PC-9 (cell line): ENCODE results near the gene EGF. TPM values are rescaled to one million over a fixed set of nuclear protein-coding genes. Genes with fewer than 3 reads are reported as not detected.

Experiments
- BruUV-seq: library from RNA; stranded (reverse); fragments of 400-500 nt; replicated peaks from 2 replicates; lab custom pipeline; 2021; lab: Mats Ljungman, UMichigan
- CTCF ChIA-PET: fragments of 300-600 bp; sonication (Branson Sonifier 250); formaldehyde crosslinking; loops from one replicate; lab custom pipeline; 2022; ENCODE audit warnings: antibody characterized with exemption; lab: Charles Lee
- POLR2A ChIA-PET: fragments of 300-600 bp; sonication (Branson Sonifier 250); formaldehyde crosslinking; loops from one replicate; lab custom pipeline; 2022; ENCODE audit warnings: antibody characterized with exemption; ENCODE audit not compliant: unreplicated experiment; lab: Charles Lee
- DNase-seq, 2 experiments: peaks; one replicate each; pipeline versions ENCODE4 v3.0.0 to v3.0.0-alpha.2; 2015 to 2022; ENCODE audit warnings: mixed read lengths in 1 of 2
- H2AFZ ChIP-seq: fragments of 200-600 bp; sonication (generic); 2 replicates; pipeline ENCODE4 v1.8.1; 2017; ENCODE audit warnings: antibody characterized with exemption
- H3F3A ChIP-seq: fragments of 200-600 bp; sonication (generic); 2 replicates; pipeline ENCODE4 v1.8.1; 2017; ENCODE audit warnings: antibody characterized with exemption, mild to moderate bottlenecking, low read depth; ENCODE audit not compliant: insufficient read depth
- H3K27ac ChIP-seq: fragments of 200-600 bp; sonication (generic); 2 replicates; pipeline ENCODE4 v1.6.1; 2016; ENCODE audit warnings: mixed run types
- H3K27me3 ChIP-seq: fragments of 200-600 bp; sonication (generic); 2 replicates; pipeline ENCODE4 v1.6.1; 2016; ENCODE audit warnings: low read depth, mixed run types; ENCODE audit not compliant: insufficient read depth
- H3K36me3 ChIP-seq: fragments of 200-600 bp; sonication (generic); 2 replicates; pipeline ENCODE4 v1.6.1; 2016; ENCODE audit warnings: low read depth, mixed run types
- H3K4me1 ChIP-seq: fragments of 200-600 bp; sonication (generic); replicated peaks from 2 replicates; pipeline ENCODE4 v1.6.1; 2016; ENCODE audit warnings: mixed run types; ENCODE audit not compliant: insufficient read depth
- H3K4me2 ChIP-seq: fragments of 200-600 bp; sonication (generic); 2 replicates; pipeline ENCODE4 v1.6.1; 2017; ENCODE audit warnings: mixed run types
- H3K4me3 ChIP-seq: fragments of 200-600 bp; sonication (generic); 2 replicates; pipeline ENCODE4 v1.6.1; 2016; ENCODE audit warnings: mixed run types
- H3K79me2 ChIP-seq: fragments of 200-600 bp; sonication (generic); 2 replicates; pipeline ENCODE4 v1.6.1; 2017; ENCODE audit warnings: low read depth, mixed run types
- H3K9me2 ChIP-seq: fragments of 200-600 bp; sonication (generic); 2 replicates; pipeline ENCODE4 v1.8.1; 2017; ENCODE audit warnings: mild to moderate bottlenecking; ENCODE audit not compliant: insufficient read depth
- H3K9me3 ChIP-seq: fragments of 200-600 bp; sonication (generic); 2 replicates; pipeline ENCODE4 v1.8.1; 2016; ENCODE audit warnings: low read depth; ENCODE audit not compliant: insufficient read depth
- H4K20me1 ChIP-seq: fragments of 200-600 bp; sonication (generic); 2 replicates; pipeline ENCODE4 v1.8.1; 2017; ENCODE audit not compliant: insufficient read depth
- CTCF ChIP-seq: fragments of 200-600 bp; sonication (generic); conservative IDR thresholded peaks from 2 replicates; pipeline ENCODE4 v1.6.1; 2017; ENCODE audit warnings: mixed run types, antibody characterized with exemption, mild to moderate bottlenecking, moderate library complexity
- EZH2 ChIP-seq: fragments of 200-600 bp; sonication (generic); IDR thresholded peaks from 2 replicates; pipeline ENCODE4 v1.8.0; 2017; ENCODE audit warnings: antibody characterized with exemption, low read depth
- intact Hi-C: fragments of 100-400 bp; cut with micrococcal nuclease; formaldehyde crosslinking; loops from one replicate; pipeline ENCODE4 v1.10.0; 2022; ENCODE audit not compliant: unreplicated experiment
- total RNA-seq: library from RNA; stranded (reverse); gene quantifications from 2 replicates; pipeline ENCODE4 v1.2.3, GENCODE V29; 2021

Gene EGF
- total RNA-seq, 1 experiment from 2014 or later, result 20.4 TPM

GRCh38 chr4:109972786-109973528, 60.3 kb downstream of the EGF start:
- intact Hi-C loops, result loop anchor here (10.0 kb wide), 1 partner anchor 268 kb away; the partner anchor contains the start of gene CASP6
- Histone ChIP-seq H3K79me2 (no peaks in the 10 kb centered on the region), H3K27ac (no peak overlapping the region), H3F3A (peaks cover 14% of the 10 kb centered on the region), H3K4me3 (no peak overlapping the region), H3K36me3 (no peaks in the 10 kb centered on the region), H3K27me3 (no peaks in the 10 kb centered on the region), H3K9me2 (0 out of 2 replicates have a peak, but pooled peaks cover 4% of the 10 kb centered on the region), H3K4me1 (peaks cover 16% of the 10 kb centered on the region), H2AFZ (no peak overlapping the region), H3K4me2 (no peak overlapping the region), H4K20me1 (no peaks in the 10 kb centered on the region), H3K9me3 (no peaks in the 10 kb centered on the region)
- no TSS peak for BruUV-seq
- TF ChIP-seq EZH2 (no peak), CTCF (no peak)
- POLR2A ChIA-PET, result no interaction called here
- DNase-seq, result no peak
- CTCF ChIA-PET, result no interaction called here

DNA sequence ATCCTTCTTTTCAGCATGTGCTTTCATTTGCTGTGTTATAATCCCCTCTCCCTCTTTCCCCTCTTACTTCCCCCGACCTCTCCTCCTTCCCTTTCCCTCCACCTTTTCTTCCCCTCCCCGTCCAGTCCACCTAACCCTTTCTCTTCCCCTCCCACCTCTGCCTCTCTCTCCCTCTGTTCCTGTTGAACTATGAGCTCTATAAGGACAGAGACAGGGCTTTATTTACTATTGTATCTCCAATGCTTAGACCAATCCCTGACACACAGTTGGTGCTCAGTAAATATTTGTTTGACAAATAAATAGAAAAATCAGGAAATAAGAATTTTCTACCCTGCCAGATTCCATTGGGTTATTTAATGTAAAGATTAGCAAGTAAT, 60.8 kb downstream of the EGF start:
- H3K36me3 ChIP-seq, result no peaks in the 10 kb centered on the region
- 0 out of 2 replicates have a peak, but pooled peaks cover 4% of the 10 kb centered on the region for H3K9me2 ChIP-seq
- no peaks in the 10 kb centered on the region for H3K9me3 ChIP-seq
- peaks cover 10% of the 10 kb centered on the region for H3K4me1 ChIP-seq
- H4K20me1 ChIP-seq, result no peaks in the 10 kb centered on the region
- H3K79me2 ChIP-seq, result no peaks in the 10 kb centered on the region
- H3K4me3 ChIP-seq, result no peak overlapping the region
- H3K27me3 ChIP-seq, result no peaks in the 10 kb centered on the region
- H3K4me2 ChIP-seq, result no peak overlapping the region
- CTCF ChIA-PET, result no interaction called here
- peaks cover 8% of the 10 kb centered on the region for H3F3A ChIP-seq
- H3K27ac ChIP-seq, result no peak overlapping the region
- POLR2A ChIA-PET, result no interaction called here
- no peak for DNase-seq
- TF ChIP-seq EZH2 (no peak), CTCF (no peak)
- BruUV-seq, result no TSS peak
- H2AFZ ChIP-seq, result no peak overlapping the region
- intact Hi-C loops, result loop anchor here (10.0 kb wide), 1 partner anchor 269 kb away; the partner anchor contains the start of gene CASP6

- H3K4me1 ChIP-seq, result no peaks in the 10 kb centered on the region
- H3K79me2 ChIP-seq, result no peaks in the 10 kb centered on the region
- POLR2A ChIA-PET, result no interaction called here
- H3K27ac ChIP-seq, result no peak overlapping the region
- no peaks in the 10 kb centered on the region for H3F3A ChIP-seq
- TF ChIP-seq EZH2 (no peak), CTCF (no peak)
- no peak overlapping the region for H3K4me2 ChIP-seq
- BruUV-seq, result no TSS peak
- CTCF ChIA-PET, result no interaction called here
- H3K9me2 ChIP-seq, result no peaks in the 10 kb centered on the region
- H3K9me3 ChIP-seq, result no peaks in the 10 kb centered on the region
- DNase-seq, result no peak
- H3K27me3 ChIP-seq, result no peaks in the 10 kb centered on the region
- intact Hi-C loops, result loop anchor here (5.0 to 10.0 kb wide), 2 partner anchors 159 to 271 kb away; partner anchors contain the start of genes CASP6 and GAR1
- H3K36me3 ChIP-seq, result no peaks in the 10 kb centered on the region
- H3K4me3 ChIP-seq, result no peak overlapping the region
- no peaks in the 10 kb centered on the region for H4K20me1 ChIP-seq
- no peak overlapping the region for H2AFZ ChIP-seq
Measured at GRCh38 chr4:109976189-109976588, 63.5 kb downstream of the EGF start.
